ENCODE results near the gene ALPK3.

ALPK3 gene

DNA sequence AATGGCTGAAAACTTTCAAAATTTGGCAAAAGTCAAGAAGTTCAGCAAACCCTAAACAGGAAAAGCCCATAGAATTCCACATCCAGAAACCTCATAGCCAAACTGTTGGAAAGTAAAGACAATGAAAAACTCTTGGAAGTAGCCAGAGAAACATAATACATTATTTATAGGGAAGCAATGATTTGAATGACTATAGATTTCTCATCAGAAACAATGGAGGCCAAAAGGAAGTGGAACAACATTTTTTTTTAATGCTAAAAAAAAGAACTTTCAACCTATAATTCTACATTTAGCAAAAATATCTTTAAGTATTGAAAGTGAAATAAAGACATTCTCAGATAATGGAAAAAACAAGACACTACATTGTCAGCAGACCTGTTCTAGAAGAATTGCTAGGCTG lies 30.2 kb downstream of the ALPK3 start:
- DNase-seq: no peak

DNA sequence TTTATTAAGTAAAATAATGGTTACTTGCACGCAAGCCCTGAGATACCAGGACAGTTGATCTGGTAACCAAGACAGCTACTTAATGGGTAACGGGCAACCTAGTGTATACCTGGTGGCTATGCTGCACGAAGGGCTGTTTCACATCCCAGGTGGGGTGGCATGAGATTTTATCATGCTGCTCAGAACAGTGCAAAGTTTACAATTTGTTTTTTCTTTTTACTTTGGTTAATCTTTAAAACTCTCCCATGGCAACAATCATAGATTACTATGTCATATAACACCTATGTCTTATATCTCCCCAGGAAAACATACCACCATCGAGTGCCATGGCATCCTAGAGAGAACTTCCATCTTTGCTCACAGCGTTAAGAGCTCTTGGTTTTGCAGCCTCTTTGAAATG lies 35.1 kb downstream of the ALPK3 start:
- DNase-seq: no peak

DNA sequence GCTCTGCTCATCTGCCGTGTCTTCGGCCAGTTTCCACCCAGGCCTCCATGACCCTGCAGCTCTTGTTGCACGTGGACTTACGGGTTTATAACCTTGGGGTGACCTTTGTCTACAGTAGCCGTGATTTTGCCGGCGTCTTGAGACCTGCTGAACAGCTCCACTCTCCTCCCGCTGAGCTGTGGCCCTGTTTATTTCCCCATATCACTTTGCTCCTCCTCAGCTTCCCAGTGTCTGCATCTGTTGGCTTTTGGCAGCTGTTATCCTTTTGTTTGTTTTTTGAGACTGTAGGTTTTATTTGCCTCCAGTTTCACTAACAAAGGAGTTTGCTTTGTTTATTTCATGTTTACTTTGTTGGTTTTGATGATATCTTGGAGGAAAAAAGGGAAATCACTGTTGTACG lies 38.0 kb downstream of the ALPK3 start:
- DNase-seq: no peak

DNA sequence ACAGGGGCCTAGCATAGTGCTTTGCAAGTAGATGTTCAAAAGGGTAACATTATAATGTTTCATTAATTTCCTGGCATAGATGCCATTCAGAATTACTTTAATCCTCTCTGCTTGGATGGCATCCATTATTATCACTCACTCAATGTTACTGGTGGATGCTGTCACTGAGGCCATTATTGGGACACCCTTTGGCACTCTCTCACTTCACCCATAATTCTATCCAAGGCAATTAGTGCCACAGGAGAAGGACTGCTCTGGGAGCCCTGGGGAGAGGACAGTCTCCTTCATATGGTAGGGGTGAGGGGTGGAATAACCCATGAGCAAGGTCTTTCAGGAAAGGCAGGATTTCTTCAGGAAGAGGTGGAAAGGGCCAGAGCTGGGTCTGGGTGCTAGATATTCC lies 38.6 kb downstream of the ALPK3 start:
- no peak for DNase-seq

DNA sequence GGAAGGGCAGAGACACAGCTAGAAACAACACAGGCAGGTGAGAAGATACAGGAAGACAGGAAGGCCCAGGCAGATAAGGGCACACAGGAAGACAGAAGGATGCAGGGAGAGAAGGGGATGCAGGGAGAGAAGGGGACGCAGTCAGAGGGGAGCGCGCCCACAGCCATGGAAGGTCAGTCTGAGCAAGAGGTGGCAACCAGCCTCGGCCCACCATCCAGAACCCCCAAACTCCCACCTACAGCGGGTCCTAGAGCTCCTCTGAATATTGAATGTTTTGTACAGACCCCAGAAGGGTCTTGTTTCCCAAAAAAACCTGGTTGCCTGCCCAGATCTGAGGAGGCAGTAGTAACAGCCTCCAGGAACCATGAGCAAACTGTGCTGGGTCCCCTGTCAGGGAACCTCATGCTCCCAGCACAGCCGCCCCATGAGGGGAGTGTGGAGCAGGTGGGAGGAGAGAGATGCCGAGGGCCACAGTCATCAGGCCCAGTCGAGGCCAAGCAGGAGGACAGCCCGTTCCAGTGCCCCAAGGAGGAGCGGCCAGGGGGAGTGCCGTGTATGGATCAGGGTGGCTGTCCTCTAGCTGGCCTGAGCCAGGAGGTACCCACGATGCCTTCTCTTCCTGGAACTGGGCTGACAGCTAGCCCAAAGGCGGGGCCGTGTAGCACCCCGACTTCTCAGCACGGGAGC lies 39.7 kb downstream of the ALPK3 start:
- DNase-seq: no peak

DNA sequence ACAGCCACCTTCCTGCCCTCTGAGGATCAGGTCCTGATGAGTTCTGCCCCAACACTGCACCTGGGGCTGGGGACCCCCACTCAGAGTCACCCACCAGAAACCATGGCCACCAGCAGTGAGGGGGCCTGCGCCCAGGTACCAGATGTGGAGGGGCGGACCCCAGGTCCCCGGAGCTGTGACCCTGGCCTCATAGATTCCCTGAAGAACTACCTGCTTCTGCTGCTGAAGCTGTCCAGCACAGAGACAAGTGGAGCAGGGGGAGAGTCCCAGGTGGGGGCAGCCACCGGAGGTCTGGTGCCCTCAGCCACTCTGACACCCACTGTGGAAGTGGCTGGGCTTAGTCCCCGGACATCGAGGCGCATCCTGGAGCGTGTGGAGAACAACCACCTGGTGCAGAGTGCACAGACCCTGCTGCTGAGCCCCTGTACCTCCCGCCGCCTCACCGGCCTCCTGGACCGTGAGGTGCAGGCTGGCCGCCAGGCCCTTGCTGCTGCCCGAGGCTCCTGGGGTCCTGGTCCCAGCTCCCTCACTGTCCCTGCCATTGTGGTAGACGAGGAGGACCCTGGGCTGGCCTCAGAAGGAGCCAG lies 40.4 kb downstream of the ALPK3 start:
- DNase-seq: no peak

DNA sequence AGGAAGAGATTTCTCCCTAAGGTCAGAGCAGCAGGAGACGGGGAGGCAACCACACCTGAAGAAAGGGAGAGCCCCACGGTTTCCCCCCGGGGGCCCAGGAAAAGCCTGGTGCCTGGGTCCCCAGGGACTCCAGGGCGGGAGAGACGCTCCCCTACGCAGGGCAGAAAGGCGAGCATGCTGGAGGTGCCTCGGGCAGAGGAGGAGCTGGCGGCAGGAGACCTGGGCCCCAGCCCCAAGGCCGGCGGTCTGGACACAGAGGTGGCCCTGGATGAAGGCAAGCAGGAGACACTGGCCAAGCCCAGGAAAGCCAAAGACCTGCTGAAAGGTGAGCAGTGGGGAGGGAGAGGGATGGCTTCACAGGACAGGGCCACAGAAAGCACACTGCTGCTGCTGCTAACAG lies 41.1 kb downstream of the ALPK3 start:
- DNase-seq: no peak

DNA sequence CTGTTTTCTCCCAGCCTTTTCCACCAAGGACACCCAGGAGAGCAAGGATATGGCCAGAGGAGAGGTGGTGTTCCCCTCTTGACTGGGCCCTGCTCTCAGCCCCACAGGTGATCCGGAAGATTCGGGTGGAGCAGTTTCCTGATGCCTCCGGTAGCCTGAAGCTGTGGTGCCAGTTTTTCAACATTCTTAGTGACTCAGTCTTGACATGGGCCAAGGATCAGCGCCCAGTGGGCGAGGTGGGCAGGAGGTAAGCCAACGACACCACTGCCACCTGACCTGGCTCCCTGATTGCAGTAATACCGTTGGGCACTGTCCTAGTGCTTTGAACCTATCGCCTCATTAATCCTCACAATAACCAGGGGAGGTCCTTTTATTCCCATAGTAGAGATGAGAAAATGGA lies 42.0 kb downstream of the ALPK3 start:
- no peak for DNase-seq

DNA sequence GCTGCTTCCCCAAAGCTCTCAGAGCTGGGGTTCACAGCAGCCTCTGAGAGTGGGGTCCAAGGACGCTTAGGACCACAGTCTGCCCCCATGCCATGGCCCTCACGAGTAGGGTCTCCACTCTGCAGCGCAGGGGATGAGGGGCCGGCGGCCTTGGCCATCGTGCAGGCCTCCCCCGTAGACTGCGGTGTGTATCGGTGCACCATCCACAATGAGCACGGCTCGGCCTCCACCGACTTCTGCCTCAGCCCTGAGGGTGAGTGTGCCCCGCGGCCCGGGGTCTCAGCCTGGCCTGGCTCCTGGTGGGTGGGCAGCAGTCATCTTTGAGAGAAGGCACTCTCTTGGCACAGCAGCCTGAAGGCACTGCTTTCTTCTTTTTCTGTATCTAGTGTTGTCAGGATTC lies 42.5 kb downstream of the ALPK3 start:
- no peak for DNase-seq

DNA sequence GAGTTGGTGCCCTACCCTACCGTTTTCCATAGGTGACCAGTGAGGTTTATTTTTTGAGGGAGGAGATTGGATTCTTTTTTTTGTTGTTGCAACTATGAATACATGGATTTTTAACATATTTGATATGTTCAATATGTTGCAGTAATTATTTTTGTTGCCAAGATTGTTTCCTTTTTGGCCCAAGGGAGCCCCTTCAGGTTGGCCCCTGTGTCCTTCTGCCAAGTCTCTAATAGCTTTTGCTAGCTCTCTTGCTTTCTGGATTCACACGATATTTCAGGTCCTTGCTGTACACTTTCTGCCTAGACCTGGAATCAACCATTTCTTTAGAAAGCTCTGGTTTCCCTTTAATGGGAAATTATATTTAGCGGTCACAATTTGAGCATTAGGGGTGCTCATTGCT lies 44.6 kb downstream of the ALPK3 start:
- no peak for DNase-seq

DNA sequence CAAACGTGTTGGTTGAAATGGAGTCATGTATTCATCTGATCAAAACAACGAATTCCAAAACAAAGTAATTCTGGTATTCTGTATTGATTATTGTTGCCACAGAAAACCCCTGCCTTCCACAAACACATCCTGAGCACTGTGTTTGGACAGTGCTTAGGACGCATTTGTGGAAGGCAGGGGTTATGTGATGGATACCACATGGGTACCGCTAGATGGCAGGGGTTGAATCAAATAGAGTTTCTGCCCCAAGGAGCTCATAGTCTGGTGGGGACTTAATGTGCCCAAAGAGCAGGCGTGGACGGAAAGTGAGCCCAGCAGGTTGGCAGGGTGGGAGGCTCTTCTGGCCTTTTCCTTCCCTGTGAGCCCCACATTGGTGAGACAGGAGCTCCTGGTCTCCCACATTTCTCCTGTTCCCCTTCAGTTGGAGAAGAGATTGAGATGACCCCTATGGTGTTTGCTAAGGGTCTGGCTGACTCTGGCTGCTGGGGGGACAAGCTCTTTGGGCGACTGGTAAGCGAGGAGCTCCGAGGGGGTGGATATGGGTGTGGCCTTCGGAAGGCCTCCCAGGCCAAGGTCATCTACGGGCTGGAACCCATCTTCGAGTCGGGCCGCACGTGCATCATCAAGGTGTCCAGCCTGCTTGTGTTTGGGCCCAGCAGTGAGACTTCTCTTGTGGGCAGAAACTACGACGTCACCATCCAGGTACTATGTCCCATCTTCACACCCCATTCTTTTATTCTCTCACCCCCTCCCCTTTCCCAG lies 45.2 kb downstream of the ALPK3 start:
- no peak for DNase-seq

DNA sequence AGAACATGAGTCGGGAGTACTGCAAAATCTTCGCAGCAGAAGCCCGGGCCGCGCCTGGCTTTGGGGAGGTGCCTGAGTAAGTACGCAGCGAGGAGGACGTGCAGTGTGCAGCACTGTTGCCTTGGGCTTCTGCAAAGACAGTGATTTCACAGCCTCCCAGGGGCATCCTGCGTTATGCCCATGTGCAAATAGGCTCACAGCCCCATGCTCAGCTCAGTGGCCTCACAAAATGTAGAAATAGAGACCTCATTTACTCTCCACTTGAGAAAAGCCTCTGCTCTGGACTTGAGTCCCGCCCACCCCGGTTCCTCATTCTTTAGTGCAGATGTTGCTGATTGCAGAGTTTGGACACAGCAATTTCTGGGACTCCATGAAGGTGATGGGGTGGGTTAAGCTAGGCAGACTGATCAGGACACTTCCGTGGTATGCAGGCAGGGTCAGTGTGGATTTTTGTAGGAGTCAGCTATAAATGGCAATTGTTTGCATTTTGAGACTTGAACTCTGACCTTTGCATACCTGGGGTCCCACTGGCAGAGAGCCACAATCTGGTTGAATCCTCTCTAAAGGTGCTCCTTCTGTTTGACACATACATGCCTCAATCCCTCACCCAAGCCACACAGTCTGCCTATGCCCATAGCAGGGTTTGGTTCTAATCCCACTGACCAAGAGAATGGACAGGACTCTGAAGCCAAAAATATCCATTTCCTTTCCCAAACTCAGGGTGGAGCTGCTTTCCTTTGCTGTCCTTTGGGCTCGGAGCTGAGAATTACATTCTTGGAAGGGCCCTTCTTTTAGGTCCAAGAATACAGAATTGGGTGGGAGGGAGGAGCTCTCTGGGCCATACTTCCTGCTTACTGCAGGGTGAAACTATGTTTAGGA lies 46.6 kb downstream of the ALPK3 start:
- DNase-seq: no peak

DNA sequence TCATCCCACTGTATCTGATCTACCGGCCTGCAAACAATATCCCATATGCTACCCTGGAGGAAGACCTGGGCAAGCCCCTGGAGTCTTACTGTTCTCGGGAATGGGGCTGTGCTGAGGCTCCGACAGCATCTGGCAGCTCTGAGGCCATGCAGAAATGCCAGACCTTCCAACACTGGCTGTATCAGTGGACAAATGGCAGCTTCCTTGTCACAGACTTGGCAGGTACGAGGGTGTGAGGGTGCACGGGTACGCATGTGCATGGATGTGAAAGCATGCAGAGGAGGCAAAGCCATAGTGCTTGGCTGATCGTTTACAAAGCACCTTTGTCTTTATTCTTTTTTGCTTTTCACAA lies 47.3 kb downstream of the ALPK3 start:
- no peak for DNase-seq

DNA sequence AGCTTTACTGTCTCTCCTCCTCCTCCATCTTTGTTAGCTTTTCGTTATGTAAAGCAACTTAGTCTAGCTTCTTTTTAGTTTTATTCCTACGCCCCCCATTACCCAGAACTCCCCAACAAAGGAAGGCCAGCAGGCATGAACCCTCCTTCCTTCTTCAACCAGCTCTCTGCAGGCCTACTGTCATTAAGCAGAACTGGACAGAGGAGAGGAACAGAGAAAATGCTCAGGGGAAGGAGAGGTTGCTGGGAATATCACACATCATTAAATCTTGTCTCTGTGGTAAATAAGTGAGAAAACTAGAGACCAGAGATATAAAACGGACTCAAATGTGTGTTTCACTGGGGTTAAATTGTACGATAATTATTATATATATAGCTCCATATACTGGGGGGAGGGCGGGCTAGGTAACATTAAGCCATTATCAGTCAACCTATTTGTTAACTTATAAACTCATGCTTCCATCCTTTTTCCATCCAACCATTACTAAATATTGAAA lies 48.0 kb downstream of the ALPK3 start:
- DNase-seq: no peak

DNA sequence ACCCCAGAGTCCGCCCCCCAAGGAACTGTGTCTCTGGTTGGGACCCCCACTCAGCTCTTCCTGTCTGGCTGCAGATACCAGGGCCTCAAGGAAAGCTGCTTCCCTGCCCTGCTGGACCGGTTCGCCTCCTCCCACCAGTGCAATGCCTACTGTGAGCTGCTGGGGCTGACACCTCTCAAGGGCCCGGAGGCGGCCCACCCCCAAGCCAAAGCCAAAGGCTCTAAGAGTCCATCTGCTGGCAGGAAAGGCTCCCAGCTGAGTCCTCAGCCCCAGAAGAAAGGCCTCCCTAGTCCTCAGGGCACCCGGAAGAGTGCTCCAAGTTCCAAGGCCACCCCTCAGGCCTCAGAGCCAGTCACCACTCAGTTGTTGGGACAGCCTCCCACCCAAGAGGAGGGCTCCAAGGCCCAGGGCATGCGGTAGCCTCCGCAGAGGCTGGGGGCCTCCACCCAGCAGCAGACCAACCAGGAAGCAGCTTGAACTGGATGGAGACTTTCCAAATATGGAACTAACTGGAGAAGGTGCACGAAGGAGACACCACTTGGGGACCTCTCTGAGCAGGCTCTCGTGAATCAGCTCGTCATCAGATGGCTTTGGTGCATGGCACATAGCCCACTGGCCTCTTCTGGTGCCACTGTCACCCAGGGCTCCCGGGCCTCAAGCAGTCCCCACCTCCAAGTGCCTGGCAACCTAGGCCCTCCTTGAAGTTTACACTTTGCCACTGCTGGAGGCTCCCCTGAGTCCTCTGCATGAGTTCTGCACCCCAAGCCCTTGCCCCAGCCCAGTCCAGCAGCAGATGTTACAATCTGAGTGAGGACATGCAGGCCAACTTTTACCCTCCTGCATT lies 51.1 kb downstream of the ALPK3 start:
- no peak for DNase-seq

DNA sequence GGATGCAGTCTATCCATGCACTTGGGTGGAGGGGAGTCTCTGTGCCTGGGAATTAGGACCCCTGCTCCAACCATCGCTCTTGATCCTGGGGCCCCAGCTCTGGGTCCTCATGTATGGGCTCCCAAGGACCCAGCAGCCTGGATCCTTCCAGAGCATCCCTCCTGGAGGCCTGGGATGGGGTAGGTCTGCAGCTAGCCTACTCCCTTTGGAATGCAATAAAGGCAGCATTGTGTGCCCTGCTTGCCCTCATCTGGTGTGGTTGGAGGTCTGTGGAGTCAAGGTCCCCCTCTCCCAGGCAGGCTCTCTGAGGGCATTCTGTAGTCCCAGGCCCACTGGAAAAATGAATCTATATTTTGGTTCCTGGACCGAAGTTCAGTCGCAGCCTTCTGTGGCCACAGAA lies 52.4 kb downstream of the ALPK3 start:
- no peak for DNase-seq

DNA sequence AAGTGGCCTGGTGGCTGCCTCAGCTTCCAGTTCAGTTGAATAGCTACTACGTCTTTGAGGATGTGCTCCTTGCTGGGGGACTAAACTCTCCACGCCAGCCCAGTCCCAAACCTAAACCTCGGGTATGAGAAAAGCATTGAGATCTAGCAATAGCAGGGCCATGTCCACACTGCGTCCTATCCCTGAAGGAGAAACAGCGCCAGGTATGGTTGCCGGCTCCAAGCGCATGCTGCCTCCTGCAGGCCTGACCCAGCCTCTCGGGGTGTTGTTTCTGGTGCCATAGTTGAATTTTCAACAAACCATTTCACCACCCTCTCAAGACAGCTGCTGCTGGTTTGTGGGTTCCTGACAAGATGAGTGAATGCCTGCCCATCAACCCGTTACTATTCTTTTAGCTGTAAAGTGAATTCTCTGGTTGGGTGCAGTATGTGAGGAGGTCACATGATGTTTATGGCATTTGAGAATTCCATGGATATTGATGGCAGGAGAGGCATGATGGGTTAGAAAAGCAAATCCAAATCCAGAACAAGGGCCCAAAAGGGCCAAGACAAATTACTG lies 54.4 kb downstream of the ALPK3 start:
- DNase-seq: no peak

DNA sequence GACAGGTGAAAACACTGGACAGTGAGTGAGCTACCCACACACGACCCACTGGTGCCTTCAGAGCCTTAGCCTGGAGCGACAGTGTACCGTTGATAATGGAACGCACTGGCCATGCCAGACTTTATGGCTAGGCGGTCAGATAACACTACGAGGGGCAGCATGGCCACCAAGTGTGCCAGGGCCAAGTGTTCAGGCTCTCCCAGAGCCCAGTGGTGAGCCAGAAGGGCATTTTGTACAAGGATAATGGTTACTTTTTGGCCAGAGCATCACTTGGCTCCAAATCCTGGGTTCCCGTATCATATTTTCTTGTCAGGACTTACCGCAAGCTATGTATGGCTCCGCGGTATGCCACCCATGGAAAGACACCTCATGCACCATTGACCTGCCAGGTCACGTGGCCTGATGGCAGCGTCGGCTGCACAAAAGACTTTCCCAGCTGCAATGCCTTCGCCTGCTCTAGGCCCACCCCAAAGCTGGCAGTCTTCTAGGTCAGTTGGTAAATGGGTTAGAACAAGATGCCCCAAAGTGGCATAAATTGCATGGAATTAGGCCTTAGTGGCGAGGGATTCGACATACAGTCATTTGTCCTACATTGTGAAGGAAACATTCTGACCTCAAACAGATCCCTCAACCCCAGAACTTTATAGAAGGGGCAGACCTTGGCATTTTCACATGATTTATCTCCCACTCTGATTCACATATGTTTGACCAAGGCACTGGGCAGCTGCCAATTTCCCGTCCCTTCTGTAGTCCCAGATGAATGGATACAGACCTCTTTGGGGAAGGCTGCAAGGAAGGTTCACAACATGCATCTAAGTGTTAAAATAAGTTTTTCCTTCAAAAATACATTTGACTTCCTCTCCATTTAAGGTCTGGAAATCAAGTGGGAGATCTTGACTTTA lies 55.1 kb downstream of the ALPK3 start:
- DNase-seq: no peak

DNA sequence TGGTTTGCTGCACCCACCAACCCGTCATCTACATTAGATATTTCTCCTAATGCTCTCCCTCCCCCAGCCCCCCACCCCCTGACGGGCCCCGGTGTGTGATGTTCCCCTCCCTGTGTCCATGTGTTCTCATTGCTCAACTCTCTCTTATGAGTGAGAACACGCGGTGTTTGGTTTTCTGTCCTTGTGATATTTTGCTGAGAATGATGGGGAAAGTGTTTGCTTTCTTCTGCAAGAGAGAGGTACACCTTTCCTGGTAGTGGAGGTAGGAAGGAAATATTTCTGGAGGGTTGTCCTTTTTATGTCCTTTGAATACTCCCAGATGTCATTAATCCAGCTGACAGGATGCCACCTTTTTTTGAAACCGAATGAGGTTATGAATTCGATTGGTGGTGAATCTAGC lies 56.8 kb downstream of the ALPK3 start:
- no peak for DNase-seq

DNA sequence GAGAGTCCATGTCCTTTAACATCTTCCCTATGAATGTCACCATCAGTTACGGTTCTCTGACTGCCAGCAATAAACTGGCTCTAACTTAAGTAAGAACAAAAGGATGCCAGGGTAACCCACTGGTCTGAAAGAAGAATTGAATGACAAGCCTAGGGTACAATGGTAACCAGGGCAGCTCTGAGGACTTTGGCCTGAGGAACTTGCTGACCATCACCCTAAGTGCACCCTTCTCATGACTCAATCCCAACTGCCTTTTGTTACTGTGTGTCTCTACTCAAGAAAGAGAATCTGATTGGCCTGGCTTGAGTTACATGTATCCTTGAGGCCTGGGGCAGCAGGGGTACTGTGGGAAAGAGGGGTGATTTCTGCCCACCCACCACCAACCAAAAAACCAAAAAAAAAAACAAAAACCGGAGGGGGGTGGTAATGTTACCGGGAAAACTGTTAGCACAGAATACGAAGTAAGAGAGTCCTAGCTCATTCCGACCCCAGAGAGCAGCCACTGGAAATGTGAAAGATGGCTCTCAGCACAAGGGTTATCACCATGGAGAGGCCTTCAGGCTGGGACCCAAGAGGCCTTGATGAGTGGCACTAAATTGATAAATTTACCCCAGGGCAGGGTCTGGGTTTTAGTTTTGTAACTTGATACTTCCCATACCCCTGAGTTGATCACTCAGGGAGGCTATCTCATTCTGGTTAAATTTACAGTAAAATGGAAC lies 58.0 kb downstream of the ALPK3 start:
- no peak for DNase-seq

Data from MV-4-11 (cell line).